H9 (cell line): ENCODE measurements around the gene ABLIM1. TPM values are rescaled to one million over a fixed set of nuclear protein-coding genes. Genes with fewer than 3 reads are reported as not detected.

Experiments used
- DNase-seq: peaks from one replicate; pipeline ENCODE4 v3.0.0-alpha.2; 2017
- H2AFZ ChIP-seq: one replicate; pipeline ENCODE4 v1.6.1; 2013; ENCODE audit warnings: mild to moderate bottlenecking, low read length, control low read depth, moderate library complexity
- H2AK5ac ChIP-seq: 2 replicates; pipeline ENCODE4 v1.6.1; 2013; ENCODE audit warnings: low read length, control low read depth, mixed read lengths; ENCODE audit not compliant: insufficient read length
- H2BK120ac ChIP-seq: one replicate; pipeline ENCODE4 v1.6.1; 2013; ENCODE audit warnings: low read depth, mild to moderate bottlenecking, low read length, control low read depth, inconsistent platforms; ENCODE audit not compliant: poor library complexity, severe bottlenecking
- H2BK12ac ChIP-seq: 2 replicates; pipeline ENCODE4 v1.6.1; 2013; ENCODE audit warnings: low read length, control low read depth, mixed read lengths, low read depth; ENCODE audit not compliant: insufficient read length
- H2BK15ac ChIP-seq: 2 replicates; pipeline ENCODE4 v1.6.1; 2013; ENCODE audit warnings: low read depth, low read length, control low read depth
- H2BK20ac ChIP-seq: one replicate; pipeline ENCODE4 v1.6.1; 2013; ENCODE audit warnings: low read depth, mild to moderate bottlenecking, low read length, control low read depth, inconsistent platforms; ENCODE audit not compliant: poor library complexity, severe bottlenecking
- H2BK5ac ChIP-seq: 2 replicates; pipeline ENCODE4 v1.6.1; 2013; ENCODE audit warnings: low read length, control low read depth, mixed read lengths; ENCODE audit not compliant: insufficient read length
- H3K14ac ChIP-seq: 2 replicates; pipeline ENCODE4 v1.6.1; 2013; ENCODE audit warnings: low read length, control low read depth; ENCODE audit not compliant: insufficient read depth
- H3K18ac ChIP-seq: 2 replicates; pipeline ENCODE4 v1.6.1; 2013; ENCODE audit warnings: low read depth, mild to moderate bottlenecking, mixed read lengths, low read length, control low read depth; ENCODE audit not compliant: insufficient read length
- H3K23ac ChIP-seq: 2 replicates; pipeline ENCODE4 v1.6.1; 2013; ENCODE audit warnings: low read length, control low read depth, mixed read lengths, low read depth; ENCODE audit not compliant: insufficient read length
- H3K23me2 ChIP-seq: 2 replicates; pipeline ENCODE4 v1.6.1; 2013; ENCODE audit warnings: low read depth, mild to moderate bottlenecking, mixed read lengths, low read length, control low read depth; ENCODE audit not compliant: insufficient read length, poor library complexity, severe bottlenecking
- H3K27ac ChIP-seq: 2 replicates; pipeline ENCODE4 v1.5.1; 2013; ENCODE audit warnings: low read length, control low read depth, mixed read lengths, low read depth; ENCODE audit not compliant: insufficient read length
- H3K27me3 ChIP-seq: 2 replicates; pipeline ENCODE4 v1.6.1; 2013; ENCODE audit warnings: low read length, control low read depth, inconsistent platforms; ENCODE audit not compliant: insufficient read depth
- H3K4ac ChIP-seq: 2 replicates; pipeline ENCODE4 v1.6.1; 2013; ENCODE audit warnings: low read depth, mild to moderate bottlenecking, control low read depth, inconsistent platforms, low read length, moderate library complexity
- H3K4me1 ChIP-seq: 2 replicates; pipeline ENCODE4 v1.6.1; 2013; ENCODE audit warnings: low read length, control low read depth, inconsistent platforms; ENCODE audit not compliant: insufficient read depth
- H3K4me2 ChIP-seq: 2 replicates; pipeline ENCODE4 v1.6.1; 2013; ENCODE audit warnings: low read length, control low read depth, mixed read lengths; ENCODE audit not compliant: insufficient read length, insufficient read depth
- H3K56ac ChIP-seq: 2 replicates; pipeline ENCODE4 v1.6.1; 2013; ENCODE audit warnings: low read depth, mild to moderate bottlenecking, mixed read lengths, low read length, control low read depth; ENCODE audit not compliant: insufficient read length
- H3K79me1 ChIP-seq: 2 replicates; pipeline ENCODE4 v1.6.1; 2013; ENCODE audit warnings: low read depth, mild to moderate bottlenecking, moderate library complexity, low read length, control low read depth, inconsistent platforms; ENCODE audit not compliant: insufficient read depth, poor library complexity, severe bottlenecking
- H3K79me2 ChIP-seq: 2 replicates; pipeline ENCODE4 v1.6.1; 2013; ENCODE audit warnings: low read length, control low read depth, inconsistent platforms; ENCODE audit not compliant: insufficient read depth
- H3K9ac ChIP-seq: 2 replicates; pipeline ENCODE4 v1.6.1; 2013; ENCODE audit warnings: low read length, control low read depth, mixed read lengths; ENCODE audit not compliant: insufficient read length; ENCODE audit errors: extremely low read depth
- H3K9me3 ChIP-seq: one replicate; pipeline ENCODE4 v1.6.1; 2013; ENCODE audit warnings: low read depth, low read length, inconsistent platforms; ENCODE audit not compliant: control insufficient read depth
- H3T11ph ChIP-seq: one replicate; pipeline ENCODE4 v1.6.1; 2013; ENCODE audit warnings: mild to moderate bottlenecking, low read length, control low read depth, inconsistent platforms
- H4K20me1 ChIP-seq: one replicate; pipeline ENCODE4 v1.6.1; 2013; ENCODE audit not compliant: control insufficient read depth, insufficient read length, insufficient read depth
- H4K5ac ChIP-seq: 2 replicates; pipeline ENCODE4 v1.6.1; 2013; ENCODE audit warnings: low read depth, mild to moderate bottlenecking, mixed read lengths, low read length, control low read depth; ENCODE audit not compliant: insufficient read length
- H4K8ac ChIP-seq: replicated peaks from 2 replicates; pipeline ENCODE4 v1.6.1; 2013; ENCODE audit warnings: low read length, control low read depth, mixed read lengths, low read depth; ENCODE audit not compliant: insufficient read length
- H4K91ac ChIP-seq: 2 replicates; pipeline ENCODE4 v1.6.1; 2013; ENCODE audit warnings: low read depth, mild to moderate bottlenecking, moderate library complexity, mixed read lengths, low read length, control low read depth; ENCODE audit not compliant: insufficient read length
- H3K27ac Mint-ChIP-seq, 3 experiments: 2 replicates in 2 of 3; 3 replicates in 1 of 3; pipeline ENCODE4 v1.8.0; 2020 to 2021; ENCODE audit warnings: mixed read lengths in 3 of 3, mild to moderate bottlenecking in 1 of 3, moderate library complexity in 1 of 3
- H3K27me3 Mint-ChIP-seq: 2 replicates; pipeline ENCODE4 v1.8.0; 2021; ENCODE audit warnings: low read depth, mild to moderate bottlenecking, moderate library complexity, mixed read lengths
- H3K36me3 Mint-ChIP-seq, 3 experiments: 2 replicates in 2 of 3; 3 replicates in 1 of 3; pipeline ENCODE4 v1.8.0; 2020 to 2021; ENCODE audit warnings: low read depth in 3 of 3, mixed read lengths in 3 of 3; ENCODE audit not compliant: insufficient read depth in 1 of 3
- H3K4me1 Mint-ChIP-seq, 2 experiments: 2 replicates each; pipeline ENCODE4 v1.8.0; 2020; ENCODE audit warnings: mixed read lengths in 2 of 2
- H3K4me3 Mint-ChIP-seq, 2 experiments: 2 replicates in 1 of 2; 3 replicates in 1 of 2; pipeline ENCODE4 v1.8.0; 2020 to 2021; ENCODE audit warnings: mild to moderate bottlenecking in 2 of 2, mixed read lengths in 2 of 2, moderate library complexity in 1 of 2
- H3K9me3 Mint-ChIP-seq, 2 experiments: 2 replicates in 1 of 2; 3 replicates in 1 of 2; pipeline ENCODE4 v1.8.0; 2020; ENCODE audit warnings: mild to moderate bottlenecking in 2 of 2, mixed read lengths in 2 of 2, moderate library complexity in 1 of 2
- CTCF ChIP-seq: fragments of 200-600 bp; sonication (generic); conservative IDR thresholded peaks from 3 replicates; pipeline ENCODE4 v1.8.0; 2021; ENCODE audit warnings: antibody characterized with exemption, mild to moderate bottlenecking
- WGBS: extraction: QIAGEN DNeasy Blood & Tissue Kit; methylation state at CpG from one replicate; pipeline ENCODE4 v1.1.7; 2013; ENCODE audit warnings: missing lambda C conversion rate, low lambda C conversion rate, mixed read lengths; ENCODE audit not compliant: insufficient read length; ENCODE audit errors: extremely low coverage; 5-methylcytosine and 5-hydroxymethylcytosine counted together
- total RNA-seq: library from RNA; stranded (reverse); gene quantifications from 2 replicates; pipeline ENCODE4 v1.2.1, GENCODE V29; 2021

ABLIM1 gene
- total RNA-seq, 1 experiment from 2014 or later, result 32.1 TPM

GRCh38 chr10:114629083-114629823 is 28.8 kb downstream of the ABLIM1 start:
- no peak overlapping the region for H2BK20ac ChIP-seq
- H3K4me2 ChIP-seq, result no peak overlapping the region
- no peak overlapping the region for H2BK5ac ChIP-seq
- H4K91ac ChIP-seq, result no peak overlapping the region
- H3K14ac ChIP-seq, result no peak overlapping the region
- no peaks in the 10 kb centered on the region for H3K9me3 ChIP-seq
- H3K27me3 Mint-ChIP-seq, result peaks cover 42% of the 10 kb centered on the region
- peaks cover 3 to 4% of the 10 kb centered on the region in 2 experiments; a peak in 2 of 5 replicates for H3K9me3 Mint-ChIP-seq
- no peaks in the 10 kb centered on the region; a peak in 1 of 7 replicates for H3K36me3 Mint-ChIP-seq
- no peak overlapping the region for H3K9ac ChIP-seq
- H3K27ac ChIP-seq, result no peak overlapping the region
- H2BK120ac ChIP-seq, result no peak overlapping the region
- no peaks in the 10 kb centered on the region for H3K79me2 ChIP-seq
- H3K4me1 ChIP-seq, result peaks cover 4% of the 10 kb centered on the region; the same call in 1 of the 2 replicates
- H2AK5ac ChIP-seq, result no peak overlapping the region
- no peaks in the 10 kb centered on the region for H3K79me1 ChIP-seq
- DNase-seq, result no peak
- H2BK15ac ChIP-seq, result no peak overlapping the region
- no peak overlapping the region for H2AFZ ChIP-seq
- H3K23me2 ChIP-seq, result peaks cover 10% of the 10 kb centered on the region
- no peak overlapping the region for H3K4ac ChIP-seq
- no peak overlapping the region for H3K18ac ChIP-seq
- WGBS, result no CpG with 5 or more reads among the region's 9 CpGs
- H3T11ph ChIP-seq, result no peak overlapping the region
- H2BK12ac ChIP-seq, result no peak overlapping the region
- no peaks in the 10 kb centered on the region for H4K20me1 ChIP-seq
- no peak overlapping the region for H4K8ac ChIP-seq
- H4K5ac ChIP-seq, result no peak overlapping the region
- peaks cover 9% of the 10 kb centered on the region for H3K27me3 ChIP-seq
- H3K23ac ChIP-seq, result no peak overlapping the region
- no peak for TF ChIP-seq CTCF
- H3K4me3 Mint-ChIP-seq, result no peak overlapping the region
- H3K4me1 Mint-ChIP-seq, result peaks cover 29 to 35% of the 10 kb centered on the region in 2 experiments
- H3K56ac ChIP-seq, result no peak overlapping the region
- H3K27ac Mint-ChIP-seq, result peak overlapping the region in 1 of 3 experiments; percentile 66; a peak in 1 of 7 replicates
